Loucy (cell line): ENCODE measurements around the gene EFR3B.

Experiments used
- H2AFZ ChIP-seq: fragments of 200-600 bp; sonication (generic); 2 replicates; pipeline ENCODE4 v1.6.0; 2016; ENCODE audit warnings: antibody characterized with exemption, mild to moderate bottlenecking, low read length, moderate library complexity
- H3F3A ChIP-seq: fragments of 200-600 bp; 2 replicates; pipeline ENCODE4 v1.6.0; 2016; ENCODE audit warnings: antibody characterized with exemption, low read depth, mild to moderate bottlenecking
- H3K27me3 ChIP-seq: fragments of 200-600 bp; sonication (generic); 2 replicates; pipeline ENCODE4 v1.6.1; 2014; ENCODE audit warnings: low read length, mild to moderate bottlenecking; ENCODE audit not compliant: insufficient read depth, poor library complexity, severe bottlenecking
- H3K36me3 ChIP-seq: fragments of 200-600 bp; sonication (generic); 2 replicates; pipeline ENCODE4 v1.6.1; 2016; ENCODE audit warnings: low read length; ENCODE audit not compliant: insufficient read depth
- H3K4me1 ChIP-seq: fragments of 200-600 bp; sonication (generic); 2 replicates; pipeline ENCODE4 v1.5.1; 2014; ENCODE audit warnings: low read length, mild to moderate bottlenecking; ENCODE audit not compliant: insufficient read depth, poor library complexity, severe bottlenecking
- H3K4me2 ChIP-seq: fragments of 200-600 bp; sonication (generic); 2 replicates; pipeline ENCODE4 v1.6.0; 2014; ENCODE audit warnings: antibody characterized with exemption, low read length, low read depth, mild to moderate bottlenecking; ENCODE audit not compliant: poor library complexity, severe bottlenecking
- H3K4me3 ChIP-seq: fragments of 200-600 bp; sonication (generic); 2 replicates; pipeline ENCODE4 v1.5.1; 2014; ENCODE audit warnings: low read length, mild to moderate bottlenecking, mixed read lengths; ENCODE audit not compliant: poor library complexity, severe bottlenecking
- H3K79me2 ChIP-seq: fragments of 200-600 bp; sonication (generic); 2 replicates; pipeline ENCODE4 v1.6.1; 2014; ENCODE audit warnings: low read length; ENCODE audit not compliant: insufficient read depth
- H3K9ac ChIP-seq: fragments of 200-600 bp; sonication (generic); 2 replicates; pipeline ENCODE4 v1.6.0; 2014; ENCODE audit warnings: mild to moderate bottlenecking, low read depth, low read length, moderate library complexity; ENCODE audit not compliant: poor library complexity, severe bottlenecking
- H3K9me2 ChIP-seq: fragments of 200-600 bp; sonication (generic); replicated peaks from 2 replicates; pipeline ENCODE4 v1.6.1; 2016; ENCODE audit warnings: low read depth, low read length, mixed read lengths
- H3K9me3 ChIP-seq: fragments of 200-600 bp; sonication (generic); 2 replicates; pipeline ENCODE4 v1.6.1; 2014; ENCODE audit warnings: mild to moderate bottlenecking, antibody characterized with exemption, low read length, low read depth; ENCODE audit not compliant: insufficient read depth
- H4K20me1 ChIP-seq: fragments of 200-600 bp; sonication (generic); 2 replicates; pipeline ENCODE4 v1.6.0; 2014; ENCODE audit warnings: antibody characterized with exemption, low read length, mild to moderate bottlenecking; ENCODE audit not compliant: insufficient read depth, poor library complexity, severe bottlenecking
- CTCF ChIP-seq: fragments of 200-600 bp; sonication (generic); conservative IDR thresholded peaks from 2 replicates; pipeline ENCODE4 v1.5.1; 2014; ENCODE audit warnings: mild to moderate bottlenecking, antibody characterized with exemption, low read length
- EZH2phosphoT487 ChIP-seq: fragments of 200-600 bp; IDR thresholded peaks from 2 replicates; pipeline ENCODE4 v1.6.1; 2018; ENCODE audit warnings: antibody characterized with exemption, mild to moderate bottlenecking, moderate library complexity, borderline replicate concordance

EFR3B gene

GRCh38 chr2:25041307-25041927, 459 bp upstream of the EFR3B start:
- H3K4me1 ChIP-seq = peaks cover 22% of the 10 kb centered on the region
- H3K79me2 ChIP-seq = no peaks in the 10 kb centered on the region
- H2AFZ ChIP-seq = peak overlapping the region; percentile 89
- H3K4me3 ChIP-seq = peak overlapping the region; percentile 75
- H3K9me3 ChIP-seq = no peaks in the 10 kb centered on the region
- H3F3A ChIP-seq = no peaks in the 10 kb centered on the region
- TF ChIP-seq CTCF (no peak), EZH2phosphoT487 (no peak)
- H3K4me2 ChIP-seq = peak overlapping the region; percentile 87
- H3K36me3 ChIP-seq = no peaks in the 10 kb centered on the region
- no peaks in the 10 kb centered on the region for H3K9me2 ChIP-seq
- no peak overlapping the region for H3K9ac ChIP-seq
- H3K27me3 ChIP-seq = peaks cover 11% of the 10 kb centered on the region
- H4K20me1 ChIP-seq = no peaks in the 10 kb centered on the region

GRCh38 chr2:25042321-25043240, 705 bp downstream of the EFR3B start:
- H3K4me1 ChIP-seq = peaks cover 22% of the 10 kb centered on the region
- H3K9ac ChIP-seq = peak overlapping the region; percentile 61
- no peaks in the 10 kb centered on the region for H4K20me1 ChIP-seq
- H3K9me3 ChIP-seq = no peaks in the 10 kb centered on the region
- H3K4me2 ChIP-seq = peak overlapping the region; percentile 94
- H3K27me3 ChIP-seq = peaks cover 11% of the 10 kb centered on the region
- no peaks in the 10 kb centered on the region for H3F3A ChIP-seq
- no peaks in the 10 kb centered on the region for H3K9me2 ChIP-seq
- peak overlapping the region; percentile 76 for H3K4me3 ChIP-seq
- TF ChIP-seq CTCF = no peak
- no peak for TF ChIP-seq EZH2phosphoT487
- peak overlapping the region; percentile 86 for H2AFZ ChIP-seq
- no peaks in the 10 kb centered on the region for H3K79me2 ChIP-seq
- no peaks in the 10 kb centered on the region for H3K36me3 ChIP-seq

GRCh38 chr2:25043241-25043867, 1.5 kb downstream of the EFR3B start:
- peak overlapping the region; percentile 61 for H3K9ac ChIP-seq

More at GRCh38 chr2:25043241-25043867, 1.5 kb downstream of the EFR3B start:
- no peak for TF ChIP-seq CTCF
- no peak for TF ChIP-seq EZH2phosphoT487
- H3F3A ChIP-seq = no peaks in the 10 kb centered on the region
- H3K27me3 ChIP-seq = peaks cover 11% of the 10 kb centered on the region
- no peaks in the 10 kb centered on the region for H3K36me3 ChIP-seq
- no peaks in the 10 kb centered on the region for H3K9me2 ChIP-seq
- H3K4me1 ChIP-seq = peaks cover 22% of the 10 kb centered on the region
- peak overlapping the region; percentile 86; the same call in 1 of the 2 replicates for H2AFZ ChIP-seq
- peak overlapping the region; percentile 76 for H3K4me3 ChIP-seq
- peak overlapping the region; percentile 94 for H3K4me2 ChIP-seq
- no peaks in the 10 kb centered on the region for H4K20me1 ChIP-seq
- H3K79me2 ChIP-seq = no peaks in the 10 kb centered on the region
- H3K9me3 ChIP-seq = no peaks in the 10 kb centered on the region
